Esophagus muscularis mucosa (tissue), 4 donors: Measurements from ENCODE around the gene CCIN. TPM values are rescaled to one million over a fixed set of nuclear protein-coding genes. Genes with fewer than 3 reads are reported as not detected.
A peak's percentile ranks its signal among the peaks of the same experiment; 100 is the strongest.

Experiments
- DNase-seq: peaks from one replicate; pipeline ENCODE4 v3.0.0-alpha.2; 2017; ENCODE audit errors: extremely low spot score
- H3K27ac ChIP-seq, 4 donors: fragments of 200-600 bp; sonication (generic); replicated peaks in 1 of 4; 1 replicate in 3 of 4; 2 replicates in 1 of 4; pipeline ENCODE4 v1.5.1; 2016 to 2019; ENCODE audit warnings: mild to moderate bottlenecking in 1 of 4
- H3K27me3 ChIP-seq, 4 donors: fragments of 200-600 bp; sonication (generic); one replicate each; pipeline versions ENCODE4 v1.5.1 to v1.6.0; 2016 to 2019
- H3K36me3 ChIP-seq, 4 donors: fragments of 200-600 bp; sonication (generic); one replicate each; pipeline ENCODE4 v1.5.1; 2016 to 2019
- H3K4me1 ChIP-seq, 4 donors: fragments of 200-600 bp; sonication (generic); one replicate each; pipeline ENCODE4 v1.5.1; 2016 to 2019
- H3K4me3 ChIP-seq, 4 donors: fragments of 200-600 bp; sonication (generic); 1 replicate in 2 of 4; 2 replicates in 2 of 4; pipeline ENCODE4 v1.5.1; 2016 to 2019; ENCODE audit warnings: mild to moderate bottlenecking in 4 of 4, moderate library complexity in 1 of 4
- H3K9me3 ChIP-seq, 4 donors: fragments of 200-600 bp; sonication (generic); 1 replicate in 3 of 4; 2 replicates in 1 of 4; pipeline ENCODE4 v1.5.1; 2016 to 2019
- CTCF ChIP-seq, 3 experiments: fragments of 200-600 bp in 2 of 3; fragments of 450-650 bp in 1 of 3; sonication (generic) in 2 of 3; IDR thresholded peaks; one replicate each; pipeline ENCODE4 v1.5.1; 2017 to 2019; ENCODE audit warnings: antibody characterized with exemption in 3 of 3, mild to moderate bottlenecking in 2 of 3, moderate library complexity in 1 of 3
- EP300 ChIP-seq: sonication (generic); formaldehyde crosslinking; IDR thresholded peaks from one replicate; pipeline ENCODE4 v1.6.1; 2017; ENCODE audit warnings: antibody characterized with exemption
- POLR2A ChIP-seq: fragments of 450-650 bp; IDR thresholded peaks from one replicate; pipeline ENCODE4 v1.6.1; 2017; ENCODE audit warnings: antibody characterized with exemption, moderate library complexity, mild to moderate bottlenecking, low read depth
- POLR2AphosphoS5 ChIP-seq, 2 donors: sonication (generic); formaldehyde crosslinking; IDR thresholded peaks; one replicate each; pipeline ENCODE4 v1.6.1; 2017; ENCODE audit warnings: antibody characterized with exemption in 2 of 2
- WGBS: methylation state at CpG from one replicate; pipeline ENCODE4 v1.1.5; 2018; 5-methylcytosine and 5-hydroxymethylcytosine counted together
- intact Hi-C: fragments of 100-400 bp; cut with DNase I; formaldehyde crosslinking; loops from one replicate; pipeline ENCODE4 v1.15.1; 2023
- total RNA-seq, 4 donors: library from RNA; depleted of rRNA; stranded (reverse); fragments of >200 nt; gene quantifications; one replicate each; pipeline versions ENCODE4 v1.1.0 to v1.2.1, GENCODE V29; 2016

The CCIN gene
- total RNA-seq, 4 donors from 2014 or later = 0.39 to 1.0 (median 0.46) TPM

- Histone ChIP-seq H3K4me1 (peaks cover 47 to 96% (median 93%) of the 10 kb centered on the region in 4 donors), H3K4me3 (no peak overlapping the region), H3K27ac (peak overlapping the region; percentile 88 to 94 (median 91)), H3K27me3 (no peaks in the 10 kb centered on the region), H3K36me3 (peaks cover 0 to 3% (median 0%) of the 10 kb centered on the region in 4 donors), H3K9me3 (no peaks in the 10 kb centered on the region)
- 62% methylated on average over 10 of the region's 11 CpGs for WGBS
- no peak for DNase-seq
- TF ChIP-seq POLR2AphosphoS5 (IDR thresholded peaks at IDR 0.05) (peak in 1 of 2 donors; percentile 23), CTCF (IDR thresholded peaks at IDR 0.05) (no peak), POLR2A (no peak), EP300 (no peak)
- intact Hi-C loops = loop anchor here (2.0 kb wide), 1 partner anchor 26 kb away; no protein-coding TSS in a partner anchor
Observed at GRCh38 chr9:36140086-36141084, 28.8 kb upstream of the CCIN start.

- WGBS = 40% methylated on average over 4 of the region's 4 CpGs
- intact Hi-C loops = loop anchor here (2.0 kb wide), 1 partner anchor 26 kb away; no protein-coding TSS in a partner anchor
- peaks cover 0 to 9% (median 0%) of the 10 kb centered on the region in 4 donors for H3K36me3 ChIP-seq
- no peaks in the 10 kb centered on the region for H3K27me3 ChIP-seq
- peak overlapping the region; percentile 88 to 94 (median 91) for H3K27ac ChIP-seq
- H3K4me1 ChIP-seq = peaks cover 42 to 95% (median 87%) of the 10 kb centered on the region in 4 donors
- no peaks in the 10 kb centered on the region for H3K9me3 ChIP-seq
- H3K4me3 ChIP-seq = no peak overlapping the region
- TF ChIP-seq POLR2AphosphoS5 (IDR thresholded peaks at IDR 0.05) (peak in 1 of 2 donors; percentile 21), EP300 (no peak), CTCF (IDR thresholded peaks at IDR 0.05) (peak; percentile 48 to 64 (median 53)), POLR2A (no peak)
- DNase-seq = no peak
Observed at GRCh38 chr9:36141288-36141687, 27.9 kb upstream of the CCIN start.

- H3K4me1 ChIP-seq = peaks cover 42 to 99% (median 88%) of the 10 kb centered on the region in 4 donors
- TF ChIP-seq POLR2AphosphoS5 (IDR thresholded peaks at IDR 0.05) = no peak
- TF ChIP-seq EP300 = no peak
- no peak for TF ChIP-seq CTCF (IDR thresholded peaks at IDR 0.05)
- TF ChIP-seq POLR2A = no peak
- peak overlapping the region; percentile 88 to 94 (median 91) for H3K27ac ChIP-seq
- H3K27me3 ChIP-seq = no peaks in the 10 kb centered on the region
- DNase-seq = no peak
- intact Hi-C loops = loop anchor here (2.0 kb wide), 1 partner anchor 25 kb away; no protein-coding TSS in a partner anchor
- H3K9me3 ChIP-seq = no peaks in the 10 kb centered on the region
- no peak overlapping the region for H3K4me3 ChIP-seq
- peaks cover 0 to 12% (median 0%) of the 10 kb centered on the region in 4 donors for H3K36me3 ChIP-seq
- 91% methylated on average over 7 of the region's 7 CpGs for WGBS
Observed at GRCh38 chr9:36141761-36142160, 27.4 kb upstream of the CCIN start.

GRCh38 chr9:36142510-36143244 lies 26.5 kb upstream of the CCIN start:
- no peaks in the 10 kb centered on the region for H3K9me3 ChIP-seq
- no peaks in the 10 kb centered on the region for H3K27me3 ChIP-seq
- H3K4me1 ChIP-seq = peaks cover 37 to 100% (median 89%) of the 10 kb centered on the region in 4 donors
- H3K27ac ChIP-seq = peak overlapping the region; percentile 88 to 94 (median 91)
- H3K36me3 ChIP-seq = peaks cover 0 to 14% (median 0%) of the 10 kb centered on the region in 4 donors
- no peak for TF ChIP-seq POLR2A
- no peak for TF ChIP-seq EP300
- TF ChIP-seq POLR2AphosphoS5 (IDR thresholded peaks at IDR 0.05) = peak; percentile 29 to 38
- TF ChIP-seq CTCF (IDR thresholded peaks at IDR 0.05) = no peak
- intact Hi-C loops = no loop called here
- WGBS = 25% methylated on average over 12 of the region's 12 CpGs
- no peak for DNase-seq
- peak overlapping the region; percentile 38 to 45 (median 41) for H3K4me3 ChIP-seq
